H1 (cell line): ENCODE data around the gene TWSG1. TPM values are rescaled to one million over a fixed set of nuclear protein-coding genes. Genes with fewer than 3 reads are reported as not detected.

Experiments
- JUND ChIP-seq: IDR thresholded peaks from 2 replicates; pipeline ENCODE4 v1.6.1; 2011; ENCODE audit warnings: mild to moderate bottlenecking, improper control_type of control experiment, low read length
- NRF1 ChIP-seq: IDR thresholded peaks from 2 replicates; pipeline ENCODE4 v1.6.1; 2011; ENCODE audit warnings: mild to moderate bottlenecking, low read depth, low read length, improper control_type of control experiment
- polyA plus RNA-seq, 7 experiments: library from polyadenylated mRNA; depleted of rRNA in 3 of 7; stranded (reverse) in 5 of 7; unstranded in 2 of 7; fragments of >200 nt in 5 of 7; fragments of 200-250 nt in 2 of 7; gene quantifications; 1 replicate in 5 of 7; 2 replicates in 1 of 7; 4 replicates in 1 of 7; pipeline versions ENCODE4 v1.2.1 to v1.2.3, GENCODE V29; 2011 to 2013; ENCODE audit warnings: missing spikeins in 2 of 7, mixed read lengths in 2 of 7
- total RNA-seq: library from RNA; stranded (reverse); fragmentation: NEBNext Ultra II Directional; extraction: Animal tissue kit (Norgen Biotek cat#: 25700); gene quantifications from 2 replicates; pipeline ENCODE4 v1.2.1, GENCODE V29; 2021
- TF ChIP-seq, protein P1 (sequence below): fragments of 300-600 bp; sonication (generic); IDR thresholded peaks from 2 replicates; pipeline ENCODE4 v1.7.1; 2012; ENCODE audit warnings: low read length, moderate library complexity, mild to moderate bottlenecking, inconsistent platforms; ENCODE audit not compliant: insufficient replicate concordance

Gene TWSG1
- total and polyA plus RNA-seq, 2 of the 8 experiments (the other 6 are each of a cell fraction or from before 2014, with no cell fraction given) = 11.8 to 19.8 TPM

DNA sequence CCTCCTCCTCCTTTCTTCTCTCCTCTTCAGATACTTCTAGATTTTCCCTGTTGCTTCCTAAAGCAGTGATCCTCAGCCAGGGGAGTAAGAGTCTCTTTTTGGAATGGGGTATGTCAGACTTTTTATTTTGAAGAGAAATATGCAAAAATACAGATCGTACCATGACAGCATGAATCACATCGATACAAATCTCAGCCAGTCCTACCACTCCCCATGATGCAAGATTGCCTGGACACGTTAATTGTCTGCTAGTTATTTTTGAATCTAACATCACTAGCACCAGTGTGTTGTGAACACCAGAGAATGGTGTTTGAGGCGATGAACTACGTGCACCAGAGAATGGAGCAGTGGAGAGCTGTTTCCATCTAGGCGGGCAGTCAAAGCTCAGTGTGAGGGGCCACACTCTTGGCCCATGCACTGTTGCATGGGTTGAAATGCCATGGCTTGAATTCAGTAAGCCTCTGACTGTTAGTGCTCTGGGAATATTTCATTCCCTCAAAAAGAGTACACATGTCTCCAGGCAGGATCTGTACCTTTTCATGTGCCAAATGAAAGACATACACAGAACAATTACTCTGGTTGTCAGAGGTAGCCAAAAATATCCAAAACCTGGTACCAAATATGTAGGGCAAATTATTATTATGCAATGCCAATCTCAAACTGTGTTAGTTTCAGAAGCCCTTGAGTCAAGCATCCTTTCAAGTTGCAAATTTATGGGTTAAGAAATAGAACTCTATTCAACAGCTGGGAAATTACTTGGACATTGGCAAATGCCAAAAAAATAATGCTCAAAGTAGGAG is 94.5 kb downstream of the TWSG1 start (continued):
- TF ChIP-seq, protein P1, sequence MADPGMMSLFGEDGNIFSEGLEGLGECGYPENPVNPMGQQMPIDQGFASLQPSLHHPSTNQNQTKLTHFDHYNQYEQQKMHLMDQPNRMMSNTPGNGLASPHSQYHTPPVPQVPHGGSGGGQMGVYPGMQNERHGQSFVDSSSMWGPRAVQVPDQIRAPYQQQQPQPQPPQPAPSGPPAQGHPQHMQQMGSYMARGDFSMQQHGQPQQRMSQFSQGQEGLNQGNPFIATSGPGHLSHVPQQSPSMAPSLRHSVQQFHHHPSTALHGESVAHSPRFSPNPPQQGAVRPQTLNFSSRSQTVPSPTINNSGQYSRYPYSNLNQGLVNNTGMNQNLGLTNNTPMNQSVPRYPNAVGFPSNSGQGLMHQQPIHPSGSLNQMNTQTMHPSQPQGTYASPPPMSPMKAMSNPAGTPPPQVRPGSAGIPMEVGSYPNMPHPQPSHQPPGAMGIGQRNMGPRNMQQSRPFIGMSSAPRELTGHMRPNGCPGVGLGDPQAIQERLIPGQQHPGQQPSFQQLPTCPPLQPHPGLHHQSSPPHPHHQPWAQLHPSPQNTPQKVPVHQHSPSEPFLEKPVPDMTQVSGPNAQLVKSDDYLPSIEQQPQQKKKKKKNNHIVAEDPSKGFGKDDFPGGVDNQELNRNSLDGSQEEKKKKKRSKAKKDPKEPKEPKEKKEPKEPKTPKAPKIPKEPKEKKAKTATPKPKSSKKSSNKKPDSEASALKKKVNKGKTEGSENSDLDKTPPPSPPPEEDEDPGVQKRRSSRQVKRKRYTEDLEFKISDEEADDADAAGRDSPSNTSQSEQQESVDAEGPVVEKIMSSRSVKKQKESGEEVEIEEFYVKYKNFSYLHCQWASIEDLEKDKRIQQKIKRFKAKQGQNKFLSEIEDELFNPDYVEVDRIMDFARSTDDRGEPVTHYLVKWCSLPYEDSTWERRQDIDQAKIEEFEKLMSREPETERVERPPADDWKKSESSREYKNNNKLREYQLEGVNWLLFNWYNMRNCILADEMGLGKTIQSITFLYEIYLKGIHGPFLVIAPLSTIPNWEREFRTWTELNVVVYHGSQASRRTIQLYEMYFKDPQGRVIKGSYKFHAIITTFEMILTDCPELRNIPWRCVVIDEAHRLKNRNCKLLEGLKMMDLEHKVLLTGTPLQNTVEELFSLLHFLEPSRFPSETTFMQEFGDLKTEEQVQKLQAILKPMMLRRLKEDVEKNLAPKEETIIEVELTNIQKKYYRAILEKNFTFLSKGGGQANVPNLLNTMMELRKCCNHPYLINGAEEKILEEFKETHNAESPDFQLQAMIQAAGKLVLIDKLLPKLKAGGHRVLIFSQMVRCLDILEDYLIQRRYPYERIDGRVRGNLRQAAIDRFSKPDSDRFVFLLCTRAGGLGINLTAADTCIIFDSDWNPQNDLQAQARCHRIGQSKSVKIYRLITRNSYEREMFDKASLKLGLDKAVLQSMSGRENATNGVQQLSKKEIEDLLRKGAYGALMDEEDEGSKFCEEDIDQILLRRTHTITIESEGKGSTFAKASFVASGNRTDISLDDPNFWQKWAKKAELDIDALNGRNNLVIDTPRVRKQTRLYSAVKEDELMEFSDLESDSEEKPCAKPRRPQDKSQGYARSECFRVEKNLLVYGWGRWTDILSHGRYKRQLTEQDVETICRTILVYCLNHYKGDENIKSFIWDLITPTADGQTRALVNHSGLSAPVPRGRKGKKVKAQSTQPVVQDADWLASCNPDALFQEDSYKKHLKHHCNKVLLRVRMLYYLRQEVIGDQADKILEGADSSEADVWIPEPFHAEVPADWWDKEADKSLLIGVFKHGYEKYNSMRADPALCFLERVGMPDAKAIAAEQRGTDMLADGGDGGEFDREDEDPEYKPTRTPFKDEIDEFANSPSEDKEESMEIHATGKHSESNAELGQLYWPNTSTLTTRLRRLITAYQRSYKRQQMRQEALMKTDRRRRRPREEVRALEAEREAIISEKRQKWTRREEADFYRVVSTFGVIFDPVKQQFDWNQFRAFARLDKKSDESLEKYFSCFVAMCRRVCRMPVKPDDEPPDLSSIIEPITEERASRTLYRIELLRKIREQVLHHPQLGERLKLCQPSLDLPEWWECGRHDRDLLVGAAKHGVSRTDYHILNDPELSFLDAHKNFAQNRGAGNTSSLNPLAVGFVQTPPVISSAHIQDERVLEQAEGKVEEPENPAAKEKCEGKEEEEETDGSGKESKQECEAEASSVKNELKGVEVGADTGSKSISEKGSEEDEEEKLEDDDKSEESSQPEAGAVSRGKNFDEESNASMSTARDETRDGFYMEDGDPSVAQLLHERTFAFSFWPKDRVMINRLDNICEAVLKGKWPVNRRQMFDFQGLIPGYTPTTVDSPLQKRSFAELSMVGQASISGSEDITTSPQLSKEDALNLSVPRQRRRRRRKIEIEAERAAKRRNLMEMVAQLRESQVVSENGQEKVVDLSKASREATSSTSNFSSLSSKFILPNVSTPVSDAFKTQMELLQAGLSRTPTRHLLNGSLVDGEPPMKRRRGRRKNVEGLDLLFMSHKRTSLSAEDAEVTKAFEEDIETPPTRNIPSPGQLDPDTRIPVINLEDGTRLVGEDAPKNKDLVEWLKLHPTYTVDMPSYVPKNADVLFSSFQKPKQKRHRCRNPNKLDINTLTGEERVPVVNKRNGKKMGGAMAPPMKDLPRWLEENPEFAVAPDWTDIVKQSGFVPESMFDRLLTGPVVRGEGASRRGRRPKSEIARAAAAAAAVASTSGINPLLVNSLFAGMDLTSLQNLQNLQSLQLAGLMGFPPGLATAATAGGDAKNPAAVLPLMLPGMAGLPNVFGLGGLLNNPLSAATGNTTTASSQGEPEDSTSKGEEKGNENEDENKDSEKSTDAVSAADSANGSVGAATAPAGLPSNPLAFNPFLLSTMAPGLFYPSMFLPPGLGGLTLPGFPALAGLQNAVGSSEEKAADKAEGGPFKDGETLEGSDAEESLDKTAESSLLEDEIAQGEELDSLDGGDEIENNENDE = no peak
- TF ChIP-seq JUND = no peak
- no peak for TF ChIP-seq NRF1
